ENCODE measurements around the gene G2E3.
"Not testable (repeated sequence)": the region's sequence is repeated elsewhere in the genome, so short reads cannot be mapped to it uniquely, and the experiment has no call there.

GRCh38 chr14:30576333-30576732, 17.4 kb downstream of the G2E3 start:
- TF ChIP-seq ELF4, FOXA1, TARDBP (IDR thresholded peaks at IDR 0.05): not testable (repeated sequence)
